CD4-positive, alpha-beta T cell (primary cell): Measurements from ENCODE around the gene PTMS. TPM values are rescaled to one million over a fixed set of nuclear protein-coding genes. Genes with fewer than 3 reads are reported as not detected.

Source experiments
- ATAC-seq: fragments of 200-7000 bp; cut with Tn5 transposase; one replicate; pipeline ENCODE4 v1.10.0; 2022; ENCODE audit warnings: mild to moderate bottlenecking; ENCODE audit not compliant: poor library complexity
- CTCF ChIA-PET: fragments of 350-600 bp; sonication (Branson Sonifier 250); formaldehyde crosslinking; loops from one replicate; lab custom pipeline; 2021; ENCODE audit warnings: antibody characterized with exemption, inconsistent platforms; lab: Charles Lee
- POLR2A ChIA-PET: fragments of 350-600 bp; sonication (Branson Sonifier 250); formaldehyde crosslinking; loops from one replicate; lab custom pipeline; 2021; ENCODE audit warnings: antibody characterized with exemption, inconsistent platforms; lab: Charles Lee
- DNase-seq, 14 experiments: peaks; one replicate each; pipeline ENCODE4 v3.0.0-alpha.2; 2013 to 2020; ENCODE audit warnings: mixed read lengths in 2 of 14
- H3K27ac ChIP-seq, 2 donors: one replicate each; pipeline versions ENCODE4 v1.5.1 to v1.7.0; 2013; ENCODE audit warnings: low read length in 2 of 2, low read depth in 1 of 2, mild to moderate bottlenecking in 1 of 2
- H3K27me3 ChIP-seq, 2 experiments: 1 replicate in 1 of 2; 2 replicates in 1 of 2; pipeline versions ENCODE4 v1.6.1 to v1.7.0; 2013; ENCODE audit warnings: low read length in 2 of 2, control low read depth in 1 of 2, mild to moderate bottlenecking in 1 of 2, moderate library complexity in 1 of 2; ENCODE audit not compliant: insufficient read depth in 2 of 2, control insufficient read depth in 1 of 2
- H3K36me3 ChIP-seq: one replicate; pipeline ENCODE4 v1.6.1; 2013; ENCODE audit warnings: low read length, control low read depth; ENCODE audit not compliant: insufficient read depth
- H3K4me1 ChIP-seq: one replicate; pipeline ENCODE4 v1.6.1; 2013; ENCODE audit warnings: low read length, control low read depth; ENCODE audit not compliant: insufficient read depth
- H3K4me3 ChIP-seq: one replicate; pipeline ENCODE4 v1.5.1; 2013; ENCODE audit warnings: mild to moderate bottlenecking, low read length, moderate library complexity
- H3K9me3 ChIP-seq, 2 experiments: 1 replicate in 1 of 2; 2 replicates in 1 of 2; pipeline versions ENCODE4 v1.6.1 to v1.7.0; 2013; ENCODE audit warnings: low read length in 2 of 2, mild to moderate bottlenecking in 2 of 2, control low read depth in 1 of 2, moderate library complexity in 1 of 2; ENCODE audit not compliant: control insufficient read depth in 1 of 2, insufficient read depth in 1 of 2
- H3K27ac Mint-ChIP-seq: one replicate; pipeline ENCODE4 v1.8.0; 2020; ENCODE audit warnings: mixed read lengths
- H3K27me3 Mint-ChIP-seq: one replicate; pipeline ENCODE4 v1.8.0; 2021; ENCODE audit warnings: mixed read lengths
- H3K36me3 Mint-ChIP-seq: one replicate; pipeline ENCODE4 v1.8.0; 2021; ENCODE audit warnings: low read depth, mixed read lengths
- H3K4me1 Mint-ChIP-seq: one replicate; pipeline ENCODE4 v1.8.0; 2021; ENCODE audit warnings: low read depth, mixed read lengths
- H3K4me3 Mint-ChIP-seq: one replicate; pipeline ENCODE4 v1.8.0; 2020; ENCODE audit warnings: mild to moderate bottlenecking, mixed read lengths
- H3K9me3 Mint-ChIP-seq: one replicate; pipeline ENCODE4 v1.8.0; 2020; ENCODE audit warnings: mixed read lengths
- intact Hi-C, 2 experiments: fragments of 100-400 bp; cut with DNase I in 1 of 2; cut with micrococcal nuclease in 1 of 2; formaldehyde crosslinking; loops; one replicate each; pipeline versions ENCODE4 v1.15.1 to v1.9.0; 2023 to 2025; cut with DNase I, micrococcal nuclease
- total RNA-seq, 174 experiments: library from RNA in 2 of 174; stranded (reverse) in 2 of 174; gene quantifications; one replicate each; pipeline ENCODE4 v1.2.3 and lab custom pipeline; 2021 to 2026
- TF ChIP-seq, protein P1 (sequence below): fragments of 200-600 bp; IDR thresholded peaks from one replicate; pipeline ENCODE4 v1.8.0; 2022; ENCODE audit warnings: antibody characterized with exemption, mild to moderate bottlenecking

PTMS gene
- total RNA-seq, 2 experiments from 2014 or later = 1.5 to 1.9 TPM

DNA sequence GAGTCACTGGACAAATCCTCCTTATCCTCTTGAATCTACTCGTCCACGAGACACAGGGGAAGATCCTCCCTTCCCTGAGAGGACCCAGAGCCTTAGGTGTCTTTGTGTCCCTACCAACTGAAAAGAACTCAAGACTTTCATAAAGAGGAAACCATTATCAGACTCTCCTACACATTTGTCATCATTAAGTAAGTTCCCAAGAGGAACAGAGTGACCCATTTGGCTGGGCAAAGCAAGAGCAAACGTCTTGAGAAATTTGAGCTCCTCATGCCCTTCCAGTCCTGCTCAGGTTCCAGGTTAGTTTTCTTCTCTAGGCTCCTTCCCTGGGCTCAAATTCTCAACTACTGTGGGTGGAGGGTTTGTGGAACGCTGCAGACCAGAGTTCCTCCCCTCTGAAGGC is 18.9 kb upstream of the PTMS start:
- Mint-ChIP-seq H3K27me3 (no peaks in the 10 kb centered on the region), H3K27ac (peak overlapping the region; percentile 59), H3K36me3 (peaks cover 53% of the 10 kb centered on the region), H3K9me3 (no peaks in the 10 kb centered on the region), H3K4me3 (no peak overlapping the region), H3K4me1 (peaks cover 23% of the 10 kb centered on the region)
- no peak overlapping the region for H3K27ac ChIP-seq
- intact Hi-C loops = no loop called here
- TF ChIP-seq, protein P1, sequence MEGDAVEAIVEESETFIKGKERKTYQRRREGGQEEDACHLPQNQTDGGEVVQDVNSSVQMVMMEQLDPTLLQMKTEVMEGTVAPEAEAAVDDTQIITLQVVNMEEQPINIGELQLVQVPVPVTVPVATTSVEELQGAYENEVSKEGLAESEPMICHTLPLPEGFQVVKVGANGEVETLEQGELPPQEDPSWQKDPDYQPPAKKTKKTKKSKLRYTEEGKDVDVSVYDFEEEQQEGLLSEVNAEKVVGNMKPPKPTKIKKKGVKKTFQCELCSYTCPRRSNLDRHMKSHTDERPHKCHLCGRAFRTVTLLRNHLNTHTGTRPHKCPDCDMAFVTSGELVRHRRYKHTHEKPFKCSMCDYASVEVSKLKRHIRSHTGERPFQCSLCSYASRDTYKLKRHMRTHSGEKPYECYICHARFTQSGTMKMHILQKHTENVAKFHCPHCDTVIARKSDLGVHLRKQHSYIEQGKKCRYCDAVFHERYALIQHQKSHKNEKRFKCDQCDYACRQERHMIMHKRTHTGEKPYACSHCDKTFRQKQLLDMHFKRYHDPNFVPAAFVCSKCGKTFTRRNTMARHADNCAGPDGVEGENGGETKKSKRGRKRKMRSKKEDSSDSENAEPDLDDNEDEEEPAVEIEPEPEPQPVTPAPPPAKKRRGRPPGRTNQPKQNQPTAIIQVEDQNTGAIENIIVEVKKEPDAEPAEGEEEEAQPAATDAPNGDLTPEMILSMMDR = no peak
- DNase-seq (no peak), ATAC-seq (no peak)
- no peak overlapping the region for H3K4me3 ChIP-seq
- ChIA-PET CTCF (no interaction called here), POLR2A (no interaction called here)
- H3K4me1 ChIP-seq = peaks cover 25% of the 10 kb centered on the region
- H3K36me3 ChIP-seq = peaks cover 51% of the 10 kb centered on the region
- no peaks in the 10 kb centered on the region for H3K27me3 ChIP-seq
- peaks cover 0 to 6% of the 10 kb centered on the region in 2 experiments for H3K9me3 ChIP-seq

DNA sequence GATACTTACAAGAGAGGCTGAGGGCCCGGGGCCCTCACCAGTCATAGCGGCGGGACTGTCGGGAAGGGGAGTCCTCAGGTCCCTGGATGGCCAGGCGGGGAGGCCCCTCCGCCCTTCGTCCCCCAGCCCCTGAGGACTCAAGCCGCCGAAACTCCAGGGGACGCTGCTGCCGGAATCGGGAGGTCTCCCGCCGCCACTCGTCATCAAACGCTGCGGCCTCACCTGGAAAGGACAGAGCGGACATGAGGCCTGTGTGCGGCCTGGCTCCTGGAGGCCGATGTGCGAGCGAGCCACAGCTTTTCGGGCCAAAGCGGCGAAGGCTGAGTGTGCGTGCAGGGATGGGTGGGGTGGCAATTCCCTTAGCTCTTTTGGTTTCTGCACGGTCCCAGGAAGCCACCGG is 17.4 kb upstream of the PTMS start:
- Mint-ChIP-seq H3K36me3 (peaks cover 60% of the 10 kb centered on the region), H3K9me3 (no peaks in the 10 kb centered on the region), H3K4me3 (no peak overlapping the region), H3K27me3 (no peaks in the 10 kb centered on the region), H3K27ac (no peak overlapping the region), H3K4me1 (peaks cover 33% of the 10 kb centered on the region)
- Histone ChIP-seq H3K36me3 (peaks cover 51% of the 10 kb centered on the region), H3K27ac (no peak overlapping the region), H3K4me3 (no peak overlapping the region), H3K27me3 (no peaks in the 10 kb centered on the region), H3K4me1 (peaks cover 38% of the 10 kb centered on the region), H3K9me3 (peaks cover 0 to 2% of the 10 kb centered on the region in 2 experiments)
- ChIA-PET POLR2A (no interaction called here), CTCF (no interaction called here)
- TF ChIP-seq, protein P1 = no peak
- no peak for DNase-seq
- intact Hi-C loops = no loop called here
- ATAC-seq = no peak

DNA sequence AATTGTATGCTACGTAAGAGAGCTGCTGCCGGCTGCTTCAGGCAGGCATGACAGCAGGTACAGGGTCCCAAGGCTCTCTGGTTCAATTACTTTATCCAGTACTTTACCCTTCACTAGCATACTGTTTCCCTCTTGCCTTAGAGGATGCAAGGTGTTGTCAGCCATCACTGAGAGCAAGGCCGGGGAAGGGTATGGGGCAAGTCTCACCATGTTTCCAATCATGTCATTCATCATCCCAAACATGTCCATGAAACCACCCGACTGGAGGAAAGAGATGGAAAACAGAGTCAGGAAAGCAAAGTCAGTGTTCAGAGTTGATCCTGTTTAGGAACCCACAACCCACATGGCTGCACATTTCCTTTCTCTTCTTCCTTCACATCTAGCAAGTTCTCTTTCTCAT is 15.7 kb upstream of the PTMS start:
- Histone ChIP-seq H3K9me3 (no peaks in the 10 kb centered on the region), H3K36me3 (peaks cover 51% of the 10 kb centered on the region), H3K4me3 (no peak overlapping the region), H3K4me1 (peaks cover 31% of the 10 kb centered on the region), H3K27ac (no peak overlapping the region), H3K27me3 (no peaks in the 10 kb centered on the region)
- TF ChIP-seq, protein P1 = no peak
- Mint-ChIP-seq H3K4me3 (peak overlapping the region; percentile 46), H3K27ac (no peak overlapping the region), H3K36me3 (peaks cover 58% of the 10 kb centered on the region), H3K27me3 (no peaks in the 10 kb centered on the region), H3K9me3 (no peaks in the 10 kb centered on the region), H3K4me1 (peaks cover 25% of the 10 kb centered on the region)
- POLR2A ChIA-PET = no interaction called here
- CTCF ChIA-PET = no interaction called here
- ATAC-seq (no peak), DNase-seq (no peak)
- intact Hi-C loops = no loop called here
